Measurements from ENCODE around the gene CARNS1.

GRCh38 chr11:67441731-67442351 is 26.4 kb downstream of the CARNS1 start:
- no peak for TF ChIP-seq EZH2 (IDR thresholded peaks at IDR 0.05; ENCODE audit: insufficient read depth, poor library complexity, severe bottlenecking)
- TF ChIP-seq EZH2phosphoT487 (IDR thresholded peaks at IDR 0.05; ENCODE audit: insufficient read depth, low read depth): no peak
